H1 (cell line): ENCODE data around the gene CIC. TPM values are rescaled to one million over a fixed set of nuclear protein-coding genes. Genes with fewer than 3 reads are reported as not detected.

Source experiments
- CEBPB ChIP-seq: IDR thresholded peaks from 2 replicates; pipeline ENCODE4 v1.6.1; 2012; ENCODE audit warnings: low read depth, low read length
- CHD1 ChIP-seq: IDR thresholded peaks from 2 replicates; pipeline ENCODE4 v1.6.1; 2012; ENCODE audit warnings: low read depth, low read length, improper control_type of control experiment
- RNF2 ChIP-seq: fragments of 200-900, 300-1000 bp; sonication (generic); IDR thresholded peaks from 2 replicates; pipeline ENCODE4 v1.7.1; 2016; ENCODE audit warnings: borderline replicate concordance, low read depth, mild to moderate bottlenecking, antibody characterized with exemption, low read length; ENCODE audit not compliant: poor library complexity, severe bottlenecking; ENCODE audit errors: missing control alignments
- RXRA ChIP-seq: IDR thresholded peaks from 2 replicates; pipeline ENCODE4 v1.6.1; 2011; ENCODE audit warnings: low read depth, mild to moderate bottlenecking, low read length, moderate library complexity; ENCODE audit not compliant: insufficient read depth
- SP1 ChIP-seq: IDR thresholded peaks from 2 replicates; pipeline ENCODE4 v1.6.1; 2011; ENCODE audit warnings: low read depth, low read length
- TAF1 ChIP-seq: IDR thresholded peaks from 2 replicates; pipeline ENCODE4 v1.6.1; 2011; ENCODE audit warnings: mild to moderate bottlenecking, low read depth, low read length
- TAF7 ChIP-seq: optimal IDR thresholded peaks from 2 replicates; pipeline ENCODE3; 2011; ENCODE audit warnings: low read depth, mild to moderate bottlenecking, inconsistent platforms, low read length, moderate library complexity, borderline replicate concordance
- polyA plus RNA-seq, 7 experiments: library from polyadenylated mRNA; depleted of rRNA in 3 of 7; stranded (reverse) in 5 of 7; unstranded in 2 of 7; fragments of >200 nt in 5 of 7; fragments of 200-250 nt in 2 of 7; gene quantifications; 1 replicate in 5 of 7; 2 replicates in 1 of 7; 4 replicates in 1 of 7; pipeline versions ENCODE4 v1.2.1 to v1.2.3, GENCODE V29; 2011 to 2013; ENCODE audit warnings: missing spikeins in 2 of 7, mixed read lengths in 2 of 7
- total RNA-seq: library from RNA; stranded (reverse); fragmentation: NEBNext Ultra II Directional; extraction: Animal tissue kit (Norgen Biotek cat#: 25700); gene quantifications from 2 replicates; pipeline ENCODE4 v1.2.1, GENCODE V29; 2021
- TF ChIP-seq, protein P1 (sequence below): IDR thresholded peaks from 2 replicates; pipeline ENCODE4 v1.6.1; 2012; ENCODE audit warnings: low read length, inconsistent platforms

Gene CIC
- total and polyA plus RNA-seq, 2 of the 8 experiments (the other 6 are each of a cell fraction or from before 2014, with no cell fraction given), result 13.2 to 43.6 TPM

DNA sequence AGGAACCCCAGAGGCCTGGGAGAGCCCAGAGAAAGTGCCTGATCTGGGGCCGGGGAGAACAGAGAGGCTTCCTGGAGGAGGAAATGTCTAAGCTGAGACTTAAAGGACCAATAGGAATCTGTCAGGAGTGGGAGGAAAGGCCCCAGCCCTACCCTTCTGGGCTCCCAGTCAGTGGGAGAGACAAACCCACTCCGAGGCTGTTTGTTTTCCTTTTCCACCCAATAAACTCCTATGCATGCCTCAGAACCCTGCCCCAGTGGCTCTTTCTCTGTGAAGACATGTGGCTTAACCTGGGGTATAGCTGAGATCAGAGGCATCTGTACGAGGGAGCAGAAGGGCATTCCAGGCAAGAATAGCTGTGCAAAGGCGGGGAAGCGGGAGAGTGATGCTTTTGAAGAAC, 58.3 kb downstream of the CIC start (continued):
- TF ChIP-seq TAF1 (no peak), CEBPB (no peak), CHD1 (no peak), RXRA (no peak), SP1 (no peak), TAF7 (no peak), RNF2 (no peak)
- TF ChIP-seq, protein P1, sequence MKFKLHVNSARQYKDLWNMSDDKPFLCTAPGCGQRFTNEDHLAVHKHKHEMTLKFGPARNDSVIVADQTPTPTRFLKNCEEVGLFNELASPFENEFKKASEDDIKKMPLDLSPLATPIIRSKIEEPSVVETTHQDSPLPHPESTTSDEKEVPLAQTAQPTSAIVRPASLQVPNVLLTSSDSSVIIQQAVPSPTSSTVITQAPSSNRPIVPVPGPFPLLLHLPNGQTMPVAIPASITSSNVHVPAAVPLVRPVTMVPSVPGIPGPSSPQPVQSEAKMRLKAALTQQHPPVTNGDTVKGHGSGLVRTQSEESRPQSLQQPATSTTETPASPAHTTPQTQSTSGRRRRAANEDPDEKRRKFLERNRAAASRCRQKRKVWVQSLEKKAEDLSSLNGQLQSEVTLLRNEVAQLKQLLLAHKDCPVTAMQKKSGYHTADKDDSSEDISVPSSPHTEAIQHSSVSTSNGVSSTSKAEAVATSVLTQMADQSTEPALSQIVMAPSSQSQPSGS, result no peak
